Endothelial cell of hepatic sinusoid (primary cell): ENCODE results near the gene ZFAND5.

Experiments
- in situ Hi-C: cut with HindIII; loops from 2 replicates; pipeline ENCODE4 v1.10.0; 2017; ENCODE audit warnings: low sequenced_read_pairs

Gene ZFAND5

GRCh38 chr9:72364679-72365524, at the start of gene ZFAND5:
Gene ZFAND5 (minus strand): TSS chr9:72365208. CDS start chr9:72360778, 4,430 bp downstream.
- in situ Hi-C loops: loop anchor here (25.0 kb wide), 1 partner anchor 222 kb away; no protein-coding TSS in a partner anchor

- in situ Hi-C loops: no loop called here
Measured at GRCh38 chr9:72412483-72413040, 47.6 kb upstream of the ZFAND5 start.

- in situ Hi-C loops: no loop called here
Measured at GRCh38 chr9:72410214-72410613, 45.2 kb upstream of the ZFAND5 start.

GRCh38 chr9:72407114-72407513, 42.1 kb upstream of the ZFAND5 start:
- in situ Hi-C loops: loop anchor here (5.0 kb wide), 1 partner anchor 50 kb away; no protein-coding TSS in a partner anchor

GRCh38 chr9:72402744-72403143, 37.7 kb upstream of the ZFAND5 start:
- in situ Hi-C loops: no loop called here

- in situ Hi-C loops: no loop called here
Measured at GRCh38 chr9:72401396-72401795, 36.4 kb upstream of the ZFAND5 start.

- in situ Hi-C loops: no loop called here
Measured at GRCh38 chr9:72400866-72401265, 35.9 kb upstream of the ZFAND5 start.

- in situ Hi-C loops: no loop called here
Measured at GRCh38 chr9:72399391-72399790, 34.4 kb upstream of the ZFAND5 start.

GRCh38 chr9:72396247-72397091, 31.5 kb upstream of the ZFAND5 start:
- in situ Hi-C loops: no loop called here

GRCh38 chr9:72394066-72394465, 29.1 kb upstream of the ZFAND5 start:
- in situ Hi-C loops: no loop called here

GRCh38 chr9:72390907-72391306, 25.9 kb upstream of the ZFAND5 start:
- in situ Hi-C loops: no loop called here

- in situ Hi-C loops: loop anchor here (5.0 kb wide), 1 partner anchor 51 kb away; no protein-coding TSS in a partner anchor
Measured at GRCh38 chr9:72386186-72386585, 21.2 kb upstream of the ZFAND5 start.

GRCh38 chr9:72384710-72385485, 19.9 kb upstream of the ZFAND5 start:
- in situ Hi-C loops: loop anchor here (5.0 kb wide), 1 partner anchor 52 kb away; no protein-coding TSS in a partner anchor

GRCh38 chr9:72383978-72384709, 19.1 kb upstream of the ZFAND5 start:
- in situ Hi-C loops: no loop called here

- in situ Hi-C loops: no loop called here
Measured at GRCh38 chr9:72382405-72382804, 17.4 kb upstream of the ZFAND5 start.

GRCh38 chr9:72377041-72377440, 12.0 kb upstream of the ZFAND5 start:
- in situ Hi-C loops: no loop called here

- in situ Hi-C loops: loop anchor here (5.0 to 25.0 kb wide), 2 partner anchors 101 to 216 kb away; no protein-coding TSS in a partner anchor
Measured at GRCh38 chr9:72371151-72371550, 6.1 kb upstream of the ZFAND5 start.

GRCh38 chr9:72365525-72366256, 683 bp upstream of the ZFAND5 start:
- in situ Hi-C loops: loop anchor here (25.0 kb wide), 1 partner anchor 222 kb away; no protein-coding TSS in a partner anchor
